RKO (cell line): ENCODE results near the gene GDF15.
"Not testable (repeated sequence)": the region's sequence is repeated elsewhere in the genome, so short reads cannot be mapped to it uniquely, and the experiment has no call there.

Experiments
- DNase-seq: peaks from one replicate; pipeline ENCODE4 v3.0.0-alpha.2; 2016; ENCODE audit warnings: low spot score

GDF15 gene

GRCh38 chr19:18364277-18364825, 21.6 kb upstream of the GDF15 start:
- DNase-seq: not testable (repeated sequence)

GRCh38 chr19:18364826-18365528, 21.0 kb upstream of the GDF15 start:
- peak; percentile 66 for DNase-seq

DNA sequence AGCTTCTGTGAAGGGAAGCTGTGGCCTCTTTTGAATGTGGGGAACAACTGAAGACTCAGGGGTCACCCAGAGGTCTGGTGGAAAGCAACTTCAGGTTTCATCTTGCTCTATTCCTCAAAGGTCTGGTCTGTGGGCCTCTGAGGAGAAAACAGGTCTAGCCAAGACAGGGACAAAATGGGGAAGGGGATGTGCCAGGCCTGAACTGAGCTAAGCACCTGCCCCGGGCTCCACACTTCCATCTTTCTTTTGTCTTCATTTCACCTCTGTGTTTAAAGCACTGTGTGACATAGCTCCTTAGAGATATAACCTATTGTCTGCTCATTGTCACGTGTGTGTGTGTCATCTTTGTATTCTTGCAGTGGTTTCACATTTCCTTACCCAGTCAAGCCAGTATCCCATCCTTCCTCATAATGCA, 19.9 kb upstream of the GDF15 start:
- DNase-seq: no peak

- DNase-seq: no peak
These were observed 17.3 kb upstream of the GDF15 start for GRCh38 chr19:18368504-18369222.

DNA sequence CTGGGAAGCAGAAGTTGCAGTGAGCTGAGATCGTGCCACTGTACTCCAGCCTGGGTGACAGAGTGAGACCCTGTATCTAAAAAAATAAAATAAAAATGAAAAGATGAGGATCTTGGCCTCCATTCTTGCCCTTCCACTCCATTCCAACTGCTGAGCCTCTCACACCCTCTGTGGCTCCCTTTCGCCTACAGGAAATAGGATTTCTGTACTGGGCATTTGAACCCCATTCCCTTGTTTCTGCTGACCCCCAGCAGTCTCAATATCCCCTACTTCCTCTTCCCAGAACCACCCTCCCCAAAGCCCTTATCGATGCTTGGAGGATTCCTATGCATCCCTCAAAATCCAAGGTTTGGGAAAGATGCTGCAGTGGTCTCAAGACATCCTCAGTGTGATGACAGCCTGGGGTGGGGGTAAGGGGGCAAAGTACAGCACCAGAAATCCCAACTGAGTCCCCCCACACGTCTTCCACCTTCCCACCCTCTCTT, 12.5 kb upstream of the GDF15 start:
- DNase-seq: no peak

- DNase-seq: peak; percentile 98
These were observed 11.9 kb upstream of the GDF15 start for GRCh38 chr19:18373892-18374629.

GRCh38 chr19:18377026-18377425, 8.9 kb upstream of the GDF15 start:
- DNase-seq: no peak

DNA sequence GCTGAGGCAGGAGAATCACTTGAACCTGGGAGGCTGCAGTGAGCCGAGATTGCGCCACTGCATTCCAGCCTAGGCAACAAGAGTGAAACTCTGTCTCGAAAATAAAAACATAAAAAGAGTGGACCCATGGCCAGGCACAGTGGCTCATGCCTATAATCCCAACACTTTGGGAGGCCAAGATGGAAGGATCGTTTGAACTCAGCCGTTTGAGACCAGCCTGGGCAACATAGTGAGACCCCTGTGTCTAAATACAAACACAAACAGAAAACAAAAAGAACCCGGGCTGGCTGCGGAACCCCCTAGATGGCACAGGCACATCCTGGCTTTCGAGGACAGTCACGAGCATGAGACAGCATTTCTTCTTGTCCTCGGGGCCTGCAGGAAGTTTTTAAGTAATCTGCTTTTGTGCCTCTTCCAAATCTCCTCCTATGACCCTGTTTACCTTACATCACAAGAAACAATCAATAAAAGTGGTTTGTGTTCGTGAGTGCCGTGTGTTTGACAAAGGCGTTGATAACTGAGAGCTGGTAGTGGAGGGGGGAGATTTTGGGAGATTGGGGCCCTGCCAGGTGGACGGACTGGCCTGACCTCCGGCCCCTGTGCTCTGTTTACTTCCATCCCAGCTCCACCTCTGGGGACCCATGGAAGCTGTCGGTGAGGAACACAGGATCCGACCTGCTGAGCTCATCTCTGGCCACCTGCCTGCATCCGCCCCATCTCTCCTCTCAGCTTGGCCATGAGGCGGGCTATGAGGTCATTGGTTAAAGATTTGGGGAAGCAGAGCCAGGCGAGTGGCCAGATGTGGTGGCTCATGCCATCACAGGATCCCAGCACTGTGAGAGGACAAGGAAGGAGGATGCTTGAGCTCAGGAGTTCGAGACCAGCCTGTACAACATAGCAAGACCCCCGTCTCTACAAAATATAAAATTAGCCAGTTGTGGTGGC, 5.9 kb upstream of the GDF15 start:
- peak; percentile 71 for DNase-seq

GRCh38 chr19:18380843-18381242, 5.1 kb upstream of the GDF15 start:
- DNase-seq: no peak

GRCh38 chr19:18383622-18384021, 2.3 kb upstream of the GDF15 start:
- not testable (repeated sequence) for DNase-seq

DNA sequence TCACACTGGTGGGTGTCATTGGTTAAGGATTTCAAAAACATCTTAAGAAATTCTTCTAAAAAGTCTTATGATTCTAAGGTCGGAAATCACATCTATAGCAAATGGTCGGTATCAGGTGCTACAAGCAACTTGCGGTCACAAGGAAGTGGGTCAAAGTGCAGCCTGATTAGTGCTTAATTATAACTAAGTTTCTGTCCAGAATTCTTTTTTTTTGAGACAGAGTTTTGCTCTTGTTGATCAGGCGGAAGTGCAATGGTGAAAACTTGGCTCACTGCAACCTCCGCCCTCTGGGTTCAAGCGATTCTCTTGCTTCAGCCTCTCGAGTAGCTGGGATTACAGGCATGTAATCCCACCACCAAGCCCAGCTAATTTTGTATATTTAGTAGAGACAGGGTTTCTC, 1.2 kb upstream of the GDF15 start:
- DNase-seq: no peak

DNA sequence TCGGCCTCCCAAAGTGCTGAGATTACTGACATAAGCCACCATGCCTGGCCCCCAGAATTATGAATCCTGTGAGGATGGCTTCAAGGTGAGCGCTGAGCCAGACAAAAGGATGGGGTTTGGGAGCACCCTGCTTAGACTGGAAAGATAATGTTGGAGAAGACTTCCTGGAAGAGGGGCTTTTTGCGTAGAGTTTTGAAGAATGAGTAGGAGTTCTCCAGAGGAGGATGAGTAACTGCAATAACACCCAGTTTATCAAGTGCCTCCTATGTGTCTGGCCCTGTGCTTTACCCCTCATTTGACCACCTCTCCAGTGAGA, 641 bp upstream of the GDF15 start:
- DNase-seq: no peak

DNA sequence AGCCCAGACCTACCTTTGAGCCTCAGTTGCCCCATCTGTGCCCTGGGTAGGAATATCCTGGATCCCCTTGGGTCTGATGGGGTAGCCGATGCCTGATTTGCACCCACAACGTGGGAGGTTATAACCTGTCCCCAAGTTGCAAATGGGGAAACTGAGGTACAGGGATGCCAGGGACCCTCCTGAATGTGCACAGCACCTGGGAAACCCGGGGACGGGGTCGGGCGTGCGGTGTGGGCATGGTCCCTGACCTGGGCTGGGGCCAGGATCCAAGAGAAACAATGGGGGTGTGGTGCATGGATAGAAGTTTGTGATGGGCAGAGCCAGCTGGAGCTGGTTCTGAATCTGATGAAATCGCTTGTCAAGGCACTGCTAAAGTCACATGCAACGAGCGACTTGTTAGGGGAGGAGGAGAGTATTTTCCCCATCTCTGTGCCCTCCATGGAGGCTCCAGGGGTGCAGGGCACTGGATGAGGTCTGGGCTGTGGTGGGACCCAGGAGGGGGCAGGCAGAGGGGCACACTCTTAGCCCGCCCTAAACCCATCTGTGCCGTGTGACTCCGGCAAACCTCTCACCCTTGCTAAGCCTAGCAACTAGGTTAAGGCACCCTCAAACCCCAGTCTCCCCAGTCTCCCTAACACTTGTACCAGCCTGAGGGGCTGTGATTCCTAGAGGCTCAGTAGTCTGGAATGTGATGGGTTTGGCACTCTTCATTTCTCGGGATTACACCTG, 749 bp downstream of the GDF15 start:
- DNase-seq: peak; percentile 35

- peak; percentile 67 for DNase-seq
These were observed 2.4 kb downstream of the GDF15 start for GRCh38 chr19:18388100-18388959.

GRCh38 chr19:18388960-18389725, 3.2 kb downstream of the GDF15 start:
- no peak for DNase-seq

DNA sequence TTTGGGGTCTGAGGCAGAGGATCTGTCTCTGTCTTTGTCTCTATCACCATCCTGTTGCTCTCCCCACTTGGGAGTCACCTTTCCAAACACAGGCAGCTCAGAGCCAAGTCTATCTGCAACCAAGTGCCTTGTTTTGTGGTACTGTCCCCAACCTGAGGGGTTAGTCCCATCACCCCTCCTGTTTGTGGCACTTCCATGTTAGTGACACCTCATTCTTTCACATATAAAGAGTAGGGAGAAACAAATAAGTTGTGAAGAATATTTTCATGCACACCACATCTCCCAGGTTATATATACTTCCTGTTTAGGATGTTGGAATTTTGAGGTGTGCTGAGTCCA, 3.7 kb downstream of the GDF15 start:
- DNase-seq: no peak

DNA sequence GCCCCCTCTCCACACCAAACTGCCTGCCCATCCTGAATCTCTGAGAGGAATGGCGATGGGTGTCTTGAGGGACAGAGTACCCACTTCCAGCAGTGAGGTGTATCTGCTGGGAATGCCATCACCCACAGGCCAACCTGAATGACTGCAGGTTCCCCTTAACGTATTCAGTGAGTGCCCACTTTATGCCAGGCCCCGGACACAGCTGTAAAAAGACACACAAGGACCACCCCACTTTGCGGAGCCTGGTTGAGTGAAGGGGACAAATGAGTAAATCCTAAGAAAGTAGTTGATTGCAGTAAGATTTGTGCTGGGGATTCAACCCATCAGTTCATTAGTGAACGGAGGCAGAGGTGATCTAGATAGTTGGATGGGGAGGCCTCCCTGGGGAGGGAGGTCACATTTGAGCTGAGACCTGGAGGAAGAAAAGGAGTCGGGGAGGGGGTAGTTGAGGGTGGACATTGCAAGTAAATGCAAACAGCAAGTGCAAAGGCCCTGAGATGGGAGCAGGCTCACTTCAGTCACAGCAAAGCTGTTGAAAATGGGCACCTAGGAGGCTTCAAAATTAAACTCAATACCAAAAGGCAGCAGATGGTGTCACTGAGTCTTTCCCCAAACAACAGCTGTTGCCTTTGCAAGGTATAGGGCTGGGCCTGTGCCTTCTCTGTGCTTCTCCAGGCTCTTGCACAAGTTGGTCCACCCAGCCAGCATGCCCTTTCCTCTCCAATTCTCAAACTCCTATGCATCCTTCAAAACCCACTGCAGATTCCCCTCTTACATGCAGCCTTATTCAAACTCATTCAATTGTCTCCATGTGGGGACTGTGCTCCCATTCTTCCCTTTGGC, 4.3 kb downstream of the GDF15 start:
- DNase-seq: no peak

DNA sequence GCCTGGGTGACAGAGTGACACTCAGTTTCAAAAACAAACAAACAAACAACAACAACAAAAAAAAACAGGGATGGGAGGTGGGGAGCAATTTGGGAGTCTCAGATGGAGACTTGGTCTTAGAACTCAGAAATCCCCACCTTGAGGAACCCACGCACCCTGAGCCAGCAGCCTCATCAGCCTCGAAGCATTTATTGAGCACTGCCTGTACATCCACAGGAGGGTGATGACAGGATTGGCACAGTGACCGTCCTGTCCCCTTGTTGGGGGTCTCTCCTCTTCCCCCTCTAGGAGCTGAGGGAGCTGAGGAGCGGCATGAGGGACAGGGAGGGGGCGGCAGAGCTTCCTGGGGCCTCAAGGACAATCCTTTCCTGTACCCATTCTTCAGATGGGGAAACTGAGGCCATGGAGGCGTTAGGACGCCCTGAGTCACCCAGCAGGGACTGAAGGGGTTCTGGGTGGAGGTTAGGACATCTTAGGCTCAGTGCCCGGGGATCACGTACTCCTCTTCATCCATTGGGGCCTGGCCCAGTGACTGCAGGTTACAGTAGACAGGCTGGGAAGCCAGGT, 5.6 kb downstream of the GDF15 start:
- no peak for DNase-seq
